WTC11 (cell line): ENCODE measurements around the gene SLC27A5. TPM values are rescaled to one million over a fixed set of nuclear protein-coding genes. Genes with fewer than 3 reads are reported as not detected.

Experiments used
- ATAC-seq: fragments of 200-7000 bp; cut with Tn5 transposase; 2 replicates; pipeline ENCODE4 v1.10.0; 2021; ENCODE audit warnings: mild to moderate bottlenecking, moderate library complexity
- CTCF ChIA-PET: fragments of 300-600 bp; sonication (Branson Sonifier 250); formaldehyde crosslinking; loops from one replicate; lab custom pipeline; 2021; ENCODE audit warnings: antibody characterized with exemption; lab: Charles Lee
- POLR2A ChIA-PET: fragments of 350-600 bp; sonication (Branson Sonifier 250); formaldehyde crosslinking; loops from one replicate; lab custom pipeline; 2021; ENCODE audit warnings: antibody characterized with exemption; lab: Charles Lee
- DNase-seq: peaks from one replicate; pipeline ENCODE4 v3.0.0; 2021; ENCODE audit warnings: low spot score
- H3K27ac Mint-ChIP-seq: 2 replicates; pipeline ENCODE4 v1.8.0; 2021; ENCODE audit warnings: mixed read lengths
- H3K27me3 Mint-ChIP-seq: 2 replicates; pipeline ENCODE4 v1.8.0; 2021; ENCODE audit warnings: low read depth, mild to moderate bottlenecking, moderate library complexity, mixed read lengths
- H3K36me3 Mint-ChIP-seq: 2 replicates; pipeline ENCODE4 v1.8.0; 2021; ENCODE audit warnings: mixed read lengths
- H3K4me1 Mint-ChIP-seq: 2 replicates; pipeline ENCODE4 v1.8.0; 2022; ENCODE audit warnings: mixed read lengths
- H3K4me3 Mint-ChIP-seq: 2 replicates; pipeline ENCODE4 v1.8.0; 2021; ENCODE audit warnings: mild to moderate bottlenecking, moderate library complexity, mixed read lengths
- H3K9me3 Mint-ChIP-seq: 2 replicates; pipeline ENCODE4 v1.8.0; 2021; ENCODE audit warnings: mixed read lengths
- ATF1 ChIP-seq: sonication (generic); formaldehyde crosslinking; IDR thresholded peaks from 2 replicates; pipeline ENCODE4 v1.8.1; 2023; ENCODE audit warnings: mild to moderate bottlenecking, moderate library complexity, missing genetic modification reagents
- CBFB ChIP-seq: sonication (generic); formaldehyde crosslinking; IDR thresholded peaks from 2 replicates; pipeline ENCODE4 v1.8.1; 2022; ENCODE audit warnings: mild to moderate bottlenecking, low read depth, missing genetic modification reagents
- ETV6 ChIP-seq: sonication (generic); formaldehyde crosslinking; IDR thresholded peaks from 2 replicates; pipeline ENCODE4 v1.8.1; 2022; ENCODE audit warnings: mild to moderate bottlenecking, missing genetic modification reagents
- JUN ChIP-seq: sonication (generic); formaldehyde crosslinking; IDR thresholded peaks from 2 replicates; pipeline ENCODE4 v1.8.0; 2023; ENCODE audit warnings: mild to moderate bottlenecking, missing genetic modification reagents
- MYBL2 ChIP-seq: sonication (generic); formaldehyde crosslinking; IDR thresholded peaks from 2 replicates; pipeline ENCODE4 v1.8.1; 2023; ENCODE audit warnings: mild to moderate bottlenecking, moderate library complexity, missing genetic modification reagents
- NFYB ChIP-seq: sonication (generic); formaldehyde crosslinking; conservative IDR thresholded peaks from 2 replicates; pipeline ENCODE4 v1.8.0; 2022; ENCODE audit warnings: low read depth, missing genetic modification reagents
- NR2C2 ChIP-seq: sonication (generic); formaldehyde crosslinking; IDR thresholded peaks from 2 replicates; pipeline ENCODE4 v1.8.0; 2022; ENCODE audit warnings: mild to moderate bottlenecking, missing genetic modification reagents
- NR3C1 ChIP-seq: sonication (generic); formaldehyde crosslinking; conservative IDR thresholded peaks from 2 replicates; pipeline ENCODE4 v1.8.1; 2023; ENCODE audit warnings: low read depth, mild to moderate bottlenecking, missing genetic modification reagents
- RELA ChIP-seq: sonication (generic); formaldehyde crosslinking; IDR thresholded peaks from 2 replicates; pipeline ENCODE4 v1.8.1; 2022; ENCODE audit warnings: missing genetic modification reagents, mild to moderate bottlenecking, borderline replicate concordance
- RORB ChIP-seq: fragments of 250-450 bp; sonication (Bioruptor Pico); IDR thresholded peaks from 2 replicates; pipeline ENCODE4 v1.9.0; 2021; ENCODE audit warnings: mild to moderate bottlenecking
- SMAD3 ChIP-seq: sonication (generic); formaldehyde crosslinking; IDR thresholded peaks from 2 replicates; pipeline ENCODE4 v1.8.0; 2022; ENCODE audit warnings: missing genetic modification reagents, mild to moderate bottlenecking, borderline replicate concordance
- SOX15 ChIP-seq: fragments of 250-450 bp; sonication (Bioruptor Pico); IDR thresholded peaks from 2 replicates; pipeline ENCODE4 v1.9.0; 2021; ENCODE audit warnings: mild to moderate bottlenecking
- TEAD1 ChIP-seq: sonication (generic); formaldehyde crosslinking; IDR thresholded peaks from 2 replicates; pipeline ENCODE4 v1.8.0; 2022; ENCODE audit warnings: mild to moderate bottlenecking, missing genetic modification reagents
- ZNF263 ChIP-seq: sonication (generic); formaldehyde crosslinking; IDR thresholded peaks from 2 replicates; pipeline ENCODE4 v1.8.1; 2022; ENCODE audit warnings: low read depth, mild to moderate bottlenecking, moderate library complexity, missing genetic modification reagents
- ZNF317 ChIP-seq: sonication (generic); formaldehyde crosslinking; IDR thresholded peaks from 2 replicates; pipeline ENCODE4 v1.8.1; 2023; ENCODE audit warnings: low read depth, mild to moderate bottlenecking, moderate library complexity, missing genetic modification reagents, borderline replicate concordance
- ZNF396 ChIP-seq: fragments of 250-450 bp; sonication (Bioruptor Pico); IDR thresholded peaks from 2 replicates; pipeline ENCODE4 v1.8.0; 2021; ENCODE audit warnings: mild to moderate bottlenecking, moderate library complexity, borderline replicate concordance
- ZNF423 ChIP-seq: fragments of 250-450 bp; sonication (Bioruptor Pico); IDR thresholded peaks from 2 replicates; pipeline ENCODE4 v2.1.2; 2022; ENCODE audit warnings: mild to moderate bottlenecking, moderate library complexity
- total RNA-seq: library from RNA; stranded (reverse); gene quantifications from 3 replicates; pipeline ENCODE4 v1.2.3, GENCODE V29; 2021
- TF ChIP-seq, protein P1 (sequence below): sonication (generic); formaldehyde crosslinking; IDR thresholded peaks from 2 replicates; pipeline ENCODE4 v1.8.0; 2022; ENCODE audit warnings: missing genetic modification reagents
- TF ChIP-seq, protein P2 (sequence below): sonication (generic); formaldehyde crosslinking; IDR thresholded peaks from 2 replicates; pipeline ENCODE4 v1.8.1; 2023; ENCODE audit warnings: mild to moderate bottlenecking, missing genetic modification reagents, moderate library complexity
- TF ChIP-seq, protein P3 (sequence below): sonication (generic); formaldehyde crosslinking; IDR thresholded peaks from 2 replicates; pipeline ENCODE4 v1.8.0; 2023; ENCODE audit warnings: missing genetic modification reagents
- TF ChIP-seq, protein P4 (sequence below): fragments of 250-450 bp; sonication (Bioruptor Pico); IDR thresholded peaks from 2 replicates; pipeline ENCODE4 v1.9.0; 2021; ENCODE audit warnings: moderate library complexity, mild to moderate bottlenecking, inconsistent platforms, borderline replicate concordance
- TF ChIP-seq, protein P5 (sequence below): fragments of 250-450 bp; sonication (Bioruptor Pico); IDR thresholded peaks from 2 replicates; pipeline ENCODE4 v1.8.0; 2021; ENCODE audit warnings: mild to moderate bottlenecking
- TF ChIP-seq, protein P6 (sequence below): sonication (generic); formaldehyde crosslinking; IDR thresholded peaks from 2 replicates; pipeline ENCODE4 v1.8.1; 2023; ENCODE audit warnings: mild to moderate bottlenecking, missing genetic modification reagents
- TF ChIP-seq, protein P7 (sequence below): sonication (generic); formaldehyde crosslinking; IDR thresholded peaks from 2 replicates; pipeline ENCODE4 v1.8.1; 2022; ENCODE audit warnings: low read depth, missing genetic modification reagents, borderline replicate concordance
- TF ChIP-seq, protein P8 (sequence below): sonication (generic); formaldehyde crosslinking; IDR thresholded peaks from 2 replicates; pipeline ENCODE4 v1.8.0; 2022; ENCODE audit warnings: mild to moderate bottlenecking, missing genetic modification reagents
- TF ChIP-seq, protein P9 (sequence below): sonication (generic); formaldehyde crosslinking; IDR thresholded peaks from 2 replicates; pipeline ENCODE4 v1.8.1; 2022; ENCODE audit warnings: mild to moderate bottlenecking, moderate library complexity, missing genetic modification reagents
- TF ChIP-seq, protein P10 (sequence below): sonication (generic); formaldehyde crosslinking; IDR thresholded peaks from 2 replicates; pipeline ENCODE4 v1.8.1; 2022; ENCODE audit warnings: missing genetic modification reagents, borderline replicate concordance

Gene SLC27A5
- total RNA-seq, 1 experiment from 2014 or later, result 21.9 TPM

DNA sequence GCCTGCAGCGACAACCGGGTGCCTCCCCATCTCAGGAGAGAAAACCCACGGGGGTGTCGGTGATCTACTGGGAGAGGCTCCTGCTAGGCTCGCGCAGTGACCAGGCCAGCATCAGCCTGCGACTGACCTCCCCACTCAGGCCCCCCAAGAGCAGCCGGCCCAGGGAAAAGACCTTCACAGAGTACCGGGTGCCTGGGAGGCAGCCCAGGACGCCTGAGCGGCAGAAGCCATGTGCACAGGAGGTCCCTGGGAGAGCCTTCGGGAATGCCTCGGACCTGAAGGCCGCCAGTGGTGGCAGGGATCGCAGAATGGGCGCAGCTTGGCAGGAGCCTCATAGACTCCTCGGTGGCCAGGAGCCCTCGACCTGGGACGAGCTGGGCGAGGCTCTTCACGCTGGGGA is 56.5 kb downstream of the SLC27A5 start:
- no peak overlapping the region for H3K4me3 Mint-ChIP-seq
- no peak for ATAC-seq
- CTCF ChIA-PET, result no interaction called here

DNA sequence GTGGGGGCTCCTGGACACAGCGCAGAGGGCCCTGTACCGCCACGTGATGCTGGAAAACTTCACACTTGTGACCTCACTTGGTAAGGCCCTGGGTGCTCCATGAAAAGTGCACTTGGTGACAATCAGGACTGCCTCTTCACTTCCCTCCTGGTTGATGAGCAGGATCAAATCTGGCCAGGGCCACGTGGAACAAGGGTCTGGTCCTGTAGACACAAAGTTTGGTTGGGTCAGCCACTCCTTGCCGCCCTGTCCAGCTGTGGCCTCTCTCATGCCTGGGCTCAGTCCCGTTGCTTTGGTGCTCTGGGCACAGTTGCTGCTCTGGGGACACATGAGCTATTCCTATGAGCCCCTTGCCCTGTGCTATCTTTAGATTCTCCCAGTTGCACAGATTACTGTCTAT is 58.0 kb downstream of the SLC27A5 start:
- no peak for ATAC-seq
- peaks cover 7% of the 10 kb centered on the region for H3K4me1 Mint-ChIP-seq
- H3K27me3 Mint-ChIP-seq, result peaks cover 44% of the 10 kb centered on the region
- POLR2A ChIA-PET, result no interaction called here
- H3K27ac Mint-ChIP-seq, result no peak overlapping the region
- TF ChIP-seq ZNF396 (CRISPR knock-in tag) (no peak), NR3C1 (CRISPR knock-in tag) (no peak), NR2C2 (no peak), ZNF317 (CRISPR knock-in tag) (no peak), ETV6 (CRISPR knock-in tag) (no peak)
- TF ChIP-seq, protein P1, sequence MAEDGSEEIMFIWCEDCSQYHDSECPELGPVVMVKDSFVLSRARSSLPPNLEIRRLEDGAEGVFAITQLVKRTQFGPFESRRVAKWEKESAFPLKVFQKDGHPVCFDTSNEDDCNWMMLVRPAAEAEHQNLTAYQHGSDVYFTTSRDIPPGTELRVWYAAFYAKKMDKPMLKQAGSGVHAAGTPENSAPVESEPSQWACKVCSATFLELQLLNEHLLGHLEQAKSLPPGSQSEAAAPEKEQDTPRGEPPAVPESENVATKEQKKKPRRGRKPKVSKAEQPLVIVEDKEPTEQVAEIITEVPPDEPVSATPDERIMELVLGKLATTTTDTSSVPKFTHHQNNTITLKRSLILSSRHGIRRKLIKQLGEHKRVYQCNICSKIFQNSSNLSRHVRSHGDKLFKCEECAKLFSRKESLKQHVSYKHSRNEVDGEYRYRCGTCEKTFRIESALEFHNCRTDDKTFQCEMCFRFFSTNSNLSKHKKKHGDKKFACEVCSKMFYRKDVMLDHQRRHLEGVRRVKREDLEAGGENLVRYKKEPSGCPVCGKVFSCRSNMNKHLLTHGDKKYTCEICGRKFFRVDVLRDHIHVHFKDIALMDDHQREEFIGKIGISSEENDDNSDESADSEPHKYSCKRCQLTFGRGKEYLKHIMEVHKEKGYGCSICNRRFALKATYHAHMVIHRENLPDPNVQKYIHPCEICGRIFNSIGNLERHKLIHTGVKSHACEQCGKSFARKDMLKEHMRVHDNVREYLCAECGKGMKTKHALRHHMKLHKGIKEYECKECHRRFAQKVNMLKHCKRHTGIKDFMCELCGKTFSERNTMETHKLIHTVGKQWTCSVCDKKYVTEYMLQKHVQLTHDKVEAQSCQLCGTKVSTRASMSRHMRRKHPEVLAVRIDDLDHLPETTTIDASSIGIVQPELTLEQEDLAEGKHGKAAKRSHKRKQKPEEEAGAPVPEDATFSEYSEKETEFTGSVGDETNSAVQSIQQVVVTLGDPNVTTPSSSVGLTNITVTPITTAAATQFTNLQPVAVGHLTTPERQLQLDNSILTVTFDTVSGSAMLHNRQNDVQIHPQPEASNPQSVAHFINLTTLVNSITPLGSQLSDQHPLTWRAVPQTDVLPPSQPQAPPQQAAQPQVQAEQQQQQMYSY (CRISPR knock-in tag), result no peak
- TF ChIP-seq, protein P2, sequence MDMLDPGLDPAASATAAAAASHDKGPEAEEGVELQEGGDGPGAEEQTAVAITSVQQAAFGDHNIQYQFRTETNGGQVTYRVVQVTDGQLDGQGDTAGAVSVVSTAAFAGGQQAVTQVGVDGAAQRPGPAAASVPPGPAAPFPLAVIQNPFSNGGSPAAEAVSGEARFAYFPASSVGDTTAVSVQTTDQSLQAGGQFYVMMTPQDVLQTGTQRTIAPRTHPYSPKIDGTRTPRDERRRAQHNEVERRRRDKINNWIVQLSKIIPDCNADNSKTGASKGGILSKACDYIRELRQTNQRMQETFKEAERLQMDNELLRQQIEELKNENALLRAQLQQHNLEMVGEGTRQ, result no peak
- TF ChIP-seq, protein P3, sequence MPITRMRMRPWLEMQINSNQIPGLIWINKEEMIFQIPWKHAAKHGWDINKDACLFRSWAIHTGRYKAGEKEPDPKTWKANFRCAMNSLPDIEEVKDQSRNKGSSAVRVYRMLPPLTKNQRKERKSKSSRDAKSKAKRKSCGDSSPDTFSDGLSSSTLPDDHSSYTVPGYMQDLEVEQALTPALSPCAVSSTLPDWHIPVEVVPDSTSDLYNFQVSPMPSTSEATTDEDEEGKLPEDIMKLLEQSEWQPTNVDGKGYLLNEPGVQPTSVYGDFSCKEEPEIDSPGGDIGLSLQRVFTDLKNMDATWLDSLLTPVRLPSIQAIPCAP (CRISPR knock-in tag), result no peak
- peaks cover 15% of the 10 kb centered on the region for H3K9me3 Mint-ChIP-seq
- H3K36me3 Mint-ChIP-seq, result peaks cover 13% of the 10 kb centered on the region
- DNase-seq, result no peak
- CTCF ChIA-PET, result no interaction called here
- H3K4me3 Mint-ChIP-seq, result no peak overlapping the region

More for the DNA sequence above, 56.5 kb downstream of the SLC27A5 start:
- Mint-ChIP-seq H3K27me3 (peaks cover 28% of the 10 kb centered on the region), H3K9me3 (no peaks in the 10 kb centered on the region), H3K36me3 (no peaks in the 10 kb centered on the region), H3K27ac (no peak overlapping the region), H3K4me1 (peaks cover 7% of the 10 kb centered on the region)
- no peak for DNase-seq
- TF ChIP-seq CBFB (no peak), SMAD3 (CRISPR knock-in tag) (no peak), ZNF423 (CRISPR knock-in tag) (no peak), SOX15 (CRISPR knock-in tag) (no peak), ZNF263 (CRISPR knock-in tag) (no peak), TEAD1 (CRISPR knock-in tag) (no peak), MYBL2 (CRISPR knock-in tag) (no peak), RORB (no peak), ATF1 (CRISPR knock-in tag) (no peak), RELA (CRISPR knock-in tag) (no peak), NFYB (CRISPR knock-in tag) (no peak), JUN (CRISPR knock-in tag) (no peak)
- TF ChIP-seq, protein P4, sequence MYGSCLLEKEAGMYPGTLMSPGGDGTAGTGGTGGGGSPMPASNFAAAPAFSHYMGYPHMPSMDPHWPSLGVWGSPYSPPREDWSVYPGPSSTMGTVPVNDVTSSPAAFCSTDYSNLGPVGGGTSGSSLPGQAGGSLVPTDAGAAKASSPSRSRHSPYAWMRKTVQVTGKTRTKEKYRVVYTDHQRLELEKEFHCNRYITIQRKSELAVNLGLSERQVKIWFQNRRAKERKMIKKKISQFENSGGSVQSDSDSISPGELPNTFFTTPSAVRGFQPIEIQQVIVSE (CRISPR knock-in tag), result no peak
- TF ChIP-seq, protein P5, sequence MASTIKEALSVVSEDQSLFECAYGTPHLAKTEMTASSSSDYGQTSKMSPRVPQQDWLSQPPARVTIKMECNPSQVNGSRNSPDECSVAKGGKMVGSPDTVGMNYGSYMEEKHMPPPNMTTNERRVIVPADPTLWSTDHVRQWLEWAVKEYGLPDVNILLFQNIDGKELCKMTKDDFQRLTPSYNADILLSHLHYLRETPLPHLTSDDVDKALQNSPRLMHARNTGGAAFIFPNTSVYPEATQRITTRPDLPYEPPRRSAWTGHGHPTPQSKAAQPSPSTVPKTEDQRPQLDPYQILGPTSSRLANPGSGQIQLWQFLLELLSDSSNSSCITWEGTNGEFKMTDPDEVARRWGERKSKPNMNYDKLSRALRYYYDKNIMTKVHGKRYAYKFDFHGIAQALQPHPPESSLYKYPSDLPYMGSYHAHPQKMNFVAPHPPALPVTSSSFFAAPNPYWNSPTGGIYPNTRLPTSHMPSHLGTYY (CRISPR knock-in tag), result no peak
- TF ChIP-seq, protein P6, sequence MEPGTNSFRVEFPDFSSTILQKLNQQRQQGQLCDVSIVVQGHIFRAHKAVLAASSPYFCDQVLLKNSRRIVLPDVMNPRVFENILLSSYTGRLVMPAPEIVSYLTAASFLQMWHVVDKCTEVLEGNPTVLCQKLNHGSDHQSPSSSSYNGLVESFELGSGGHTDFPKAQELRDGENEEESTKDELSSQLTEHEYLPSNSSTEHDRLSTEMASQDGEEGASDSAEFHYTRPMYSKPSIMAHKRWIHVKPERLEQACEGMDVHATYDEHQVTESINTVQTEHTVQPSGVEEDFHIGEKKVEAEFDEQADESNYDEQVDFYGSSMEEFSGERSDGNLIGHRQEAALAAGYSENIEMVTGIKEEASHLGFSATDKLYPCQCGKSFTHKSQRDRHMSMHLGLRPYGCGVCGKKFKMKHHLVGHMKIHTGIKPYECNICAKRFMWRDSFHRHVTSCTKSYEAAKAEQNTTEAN (CRISPR knock-in tag), result no peak
- TF ChIP-seq, protein P7, sequence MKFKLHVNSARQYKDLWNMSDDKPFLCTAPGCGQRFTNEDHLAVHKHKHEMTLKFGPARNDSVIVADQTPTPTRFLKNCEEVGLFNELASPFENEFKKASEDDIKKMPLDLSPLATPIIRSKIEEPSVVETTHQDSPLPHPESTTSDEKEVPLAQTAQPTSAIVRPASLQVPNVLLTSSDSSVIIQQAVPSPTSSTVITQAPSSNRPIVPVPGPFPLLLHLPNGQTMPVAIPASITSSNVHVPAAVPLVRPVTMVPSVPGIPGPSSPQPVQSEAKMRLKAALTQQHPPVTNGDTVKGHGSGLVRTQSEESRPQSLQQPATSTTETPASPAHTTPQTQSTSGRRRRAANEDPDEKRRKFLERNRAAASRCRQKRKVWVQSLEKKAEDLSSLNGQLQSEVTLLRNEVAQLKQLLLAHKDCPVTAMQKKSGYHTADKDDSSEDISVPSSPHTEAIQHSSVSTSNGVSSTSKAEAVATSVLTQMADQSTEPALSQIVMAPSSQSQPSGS, result no peak
- TF ChIP-seq, protein P8, sequence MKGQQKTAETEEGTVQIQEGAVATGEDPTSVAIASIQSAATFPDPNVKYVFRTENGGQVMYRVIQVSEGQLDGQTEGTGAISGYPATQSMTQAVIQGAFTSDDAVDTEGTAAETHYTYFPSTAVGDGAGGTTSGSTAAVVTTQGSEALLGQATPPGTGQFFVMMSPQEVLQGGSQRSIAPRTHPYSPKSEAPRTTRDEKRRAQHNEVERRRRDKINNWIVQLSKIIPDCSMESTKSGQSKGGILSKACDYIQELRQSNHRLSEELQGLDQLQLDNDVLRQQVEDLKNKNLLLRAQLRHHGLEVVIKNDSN (CRISPR knock-in tag), result no peak
- TF ChIP-seq, protein P9, sequence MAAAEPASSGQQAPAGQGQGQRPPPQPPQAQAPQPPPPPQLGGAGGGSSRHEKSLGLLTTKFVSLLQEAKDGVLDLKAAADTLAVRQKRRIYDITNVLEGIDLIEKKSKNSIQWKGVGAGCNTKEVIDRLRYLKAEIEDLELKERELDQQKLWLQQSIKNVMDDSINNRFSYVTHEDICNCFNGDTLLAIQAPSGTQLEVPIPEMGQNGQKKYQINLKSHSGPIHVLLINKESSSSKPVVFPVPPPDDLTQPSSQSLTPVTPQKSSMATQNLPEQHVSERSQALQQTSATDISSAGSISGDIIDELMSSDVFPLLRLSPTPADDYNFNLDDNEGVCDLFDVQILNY (CRISPR knock-in tag), result no peak
- TF ChIP-seq, protein P10, sequence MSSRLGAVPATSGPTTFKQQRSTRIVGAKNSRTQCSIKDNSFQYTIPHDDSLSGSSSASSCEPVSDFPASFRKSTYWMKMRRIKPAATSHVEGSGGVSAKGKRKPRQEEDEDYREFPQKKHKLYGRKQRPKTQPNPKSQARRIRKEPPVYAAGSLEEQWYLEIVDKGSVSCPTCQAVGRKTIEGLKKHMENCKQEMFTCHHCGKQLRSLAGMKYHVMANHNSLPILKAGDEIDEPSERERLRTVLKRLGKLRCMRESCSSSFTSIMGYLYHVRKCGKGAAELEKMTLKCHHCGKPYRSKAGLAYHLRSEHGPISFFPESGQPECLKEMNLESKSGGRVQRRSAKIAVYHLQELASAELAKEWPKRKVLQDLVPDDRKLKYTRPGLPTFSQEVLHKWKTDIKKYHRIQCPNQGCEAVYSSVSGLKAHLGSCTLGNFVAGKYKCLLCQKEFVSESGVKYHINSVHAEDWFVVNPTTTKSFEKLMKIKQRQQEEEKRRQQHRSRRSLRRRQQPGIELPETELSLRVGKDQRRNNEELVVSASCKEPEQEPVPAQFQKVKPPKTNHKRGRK, result no peak
- POLR2A ChIA-PET, result no interaction called here
